ENCODE data around the gene NPHS2. TPM values are rescaled to one million over a fixed set of nuclear protein-coding genes. Genes with fewer than 3 reads are reported as not detected.

Gene NPHS2
- total RNA-seq, 3 donors from 2014 or later (not counting 1 experiment from before 2014, with no cell fraction given), result not detected

GRCh38 chr1:179576509-179576908, 761 bp upstream of the NPHS2 start:
- DNase-seq, result no peak
- peaks cover 43% of the 10 kb centered on the region in 2 donors for H3K27me3 Mint-ChIP-seq (ENCODE audit: low read depth in 2 of 2)
- H3K4me1 ChIP-seq (ENCODE audit: control insufficient read depth, insufficient read depth, low read length), result no peaks in the 10 kb centered on the region
- H3K36me3 ChIP-seq (ENCODE audit: control insufficient read depth, insufficient read depth, low read length), result no peaks in the 10 kb centered on the region
- H3K9me3 Mint-ChIP-seq, result no peaks in the 10 kb centered on the region
- ATAC-seq, result no peak
- no peak overlapping the region for H3K27ac ChIP-seq (ENCODE audit: low read length)
- peaks cover 9% of the 10 kb centered on the region for H3K27me3 ChIP-seq (ENCODE audit: control insufficient read depth, insufficient read depth, low read length)
- intact Hi-C loops (cut with micrococcal nuclease), result no loop called here
- peaks cover 7% of the 10 kb centered on the region for H3K36me3 Mint-ChIP-seq
- no peak for TF ChIP-seq CTCF (IDR thresholded peaks at IDR 0.05)
- WGBS (ENCODE audit: insufficient coverage), result 17% methylated on average over 5 of the region's 5 CpGs
- no peak overlapping the region for H3K4me3 Mint-ChIP-seq
- H3K4me3 ChIP-seq (ENCODE audit: low read length), result no peak overlapping the region
- peaks cover 0 to 5% of the 10 kb centered on the region in 2 donors for H3K4me1 Mint-ChIP-seq
- H3K9me3 ChIP-seq (ENCODE audit: control insufficient read depth, insufficient read depth, low read length), result no peaks in the 10 kb centered on the region
- no peak overlapping the region for H3K27ac Mint-ChIP-seq

- no peaks in the 10 kb centered on the region for H3K36me3 ChIP-seq (ENCODE audit: control insufficient read depth, insufficient read depth, low read length)
- intact Hi-C loops (cut with micrococcal nuclease), result no loop called here
- Mint-ChIP-seq H3K4me1 (no peaks in the 10 kb centered on the region), H3K9me3 (peaks cover 0 to 2% of the 10 kb centered on the region in 2 donors), H3K4me3 (no peak overlapping the region), H3K27me3 (ENCODE audit: low read depth in 2 of 2) (no peaks in the 10 kb centered on the region), H3K36me3 (no peaks in the 10 kb centered on the region), H3K27ac (no peak overlapping the region)
- H3K27me3 ChIP-seq (ENCODE audit: control insufficient read depth, insufficient read depth, low read length), result no peaks in the 10 kb centered on the region
- DNase-seq, result no peak
- ATAC-seq, result no peak
- TF ChIP-seq CTCF (IDR thresholded peaks at IDR 0.05), result no peak
- H3K27ac ChIP-seq (ENCODE audit: low read length), result no peak overlapping the region
- WGBS (ENCODE audit: insufficient coverage), result no CpG with 5 or more reads among the region's 1 CpG
- H3K4me1 ChIP-seq (ENCODE audit: control insufficient read depth, insufficient read depth, low read length), result no peaks in the 10 kb centered on the region
- no peaks in the 10 kb centered on the region for H3K9me3 ChIP-seq (ENCODE audit: control insufficient read depth, insufficient read depth, low read length)
- H3K4me3 ChIP-seq (ENCODE audit: low read length), result no peak overlapping the region
Observed at GRCh38 chr1:179558078-179558477, 17.7 kb downstream of the NPHS2 start.

DNA sequence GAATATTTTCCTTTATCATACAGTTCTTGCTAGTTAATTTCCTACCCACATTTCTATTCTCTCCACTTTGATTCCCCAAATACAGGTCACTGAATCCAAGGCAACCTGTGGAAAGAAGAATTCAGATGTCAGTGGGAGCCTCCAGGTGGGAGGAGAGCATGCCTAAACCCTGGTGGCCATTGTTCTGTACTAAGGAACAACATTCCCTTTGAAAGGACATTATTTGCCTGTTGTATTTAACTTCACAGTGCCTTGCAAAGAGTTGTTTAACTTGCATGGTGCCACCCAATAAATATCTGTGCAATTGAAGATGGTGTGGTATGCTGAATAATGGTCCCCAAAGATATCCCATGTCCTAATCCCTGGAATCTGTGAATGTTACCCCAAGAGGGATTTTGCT, 21.3 kb downstream of the NPHS2 start:
- no peak overlapping the region for H3K27ac ChIP-seq (ENCODE audit: low read length)
- intact Hi-C loops (cut with micrococcal nuclease), result no loop called here
- no peaks in the 10 kb centered on the region for H3K36me3 ChIP-seq (ENCODE audit: control insufficient read depth, insufficient read depth, low read length)
- no peaks in the 10 kb centered on the region for H3K27me3 ChIP-seq (ENCODE audit: control insufficient read depth, insufficient read depth, low read length)
- no peak overlapping the region for H3K4me3 ChIP-seq (ENCODE audit: low read length)
- H3K4me1 Mint-ChIP-seq, result no peaks in the 10 kb centered on the region
- no peaks in the 10 kb centered on the region for H3K4me1 ChIP-seq (ENCODE audit: control insufficient read depth, insufficient read depth, low read length)
- H3K9me3 ChIP-seq (ENCODE audit: control insufficient read depth, insufficient read depth, low read length), result no peaks in the 10 kb centered on the region
- no peak overlapping the region for H3K27ac Mint-ChIP-seq
- no peaks in the 10 kb centered on the region for H3K9me3 Mint-ChIP-seq
- TF ChIP-seq CTCF (IDR thresholded peaks at IDR 0.05), result no peak
- DNase-seq, result no peak
- H3K36me3 Mint-ChIP-seq, result no peaks in the 10 kb centered on the region
- H3K27me3 Mint-ChIP-seq (ENCODE audit: low read depth in 2 of 2), result peaks cover 0 to 4% of the 10 kb centered on the region in 2 donors
- no peak overlapping the region for H3K4me3 Mint-ChIP-seq
- ATAC-seq, result no peak

Measured in natural killer cell (primary cell).